ENCODE data around the gene CLTCL1. TPM values are rescaled to one million over a fixed set of nuclear protein-coding genes. Genes with fewer than 3 reads are reported as not detected.

CLTCL1 gene
- total RNA-seq, 4 donors from 2014 or later = 3.8 to 8.6 (median 5.6) TPM

- intact Hi-C loops (cut with DNase I; ENCODE audit: low total_unique reads) = no loop called here
- in situ Hi-C loops (cut with MboI; ENCODE audit: low pct_ligation_motif_present in 1 of 4, low pct_unique_long_range_greater_than_20kb in 1 of 4, low sequenced_read_pairs in 3 of 4) = no loop called here
- no peaks in the 10 kb centered on the region for H3K36me3 ChIP-seq
- no peaks in the 10 kb centered on the region for H3K4me1 ChIP-seq
- WGBS, 2 donors (ENCODE audit: low coverage in 1 of 2) = 91% methylated on average over 14 of the region's 14 CpGs; no CpG with 5 or more reads in 1 of the 2 donors
- no peaks in the 10 kb centered on the region for H3K27me3 ChIP-seq
- no peak for TF ChIP-seq CTCF (IDR thresholded peaks at IDR 0.05)
- no peak for TF ChIP-seq POLR2AphosphoS5 (IDR thresholded peaks at IDR 0.05)
- no peak for TF ChIP-seq EP300 (IDR thresholded peaks at IDR 0.05; ENCODE audit: low read depth)
- TF ChIP-seq POLR2A (IDR thresholded peaks at IDR 0.05) = no peak
- H3K27ac ChIP-seq = no peak overlapping the region
- no peak overlapping the region for H3K4me3 ChIP-seq
- H3K9me3 ChIP-seq = no peaks in the 10 kb centered on the region
- no peak for DNase-seq
These were observed 50.5 kb downstream of the CLTCL1 start for GRCh38 chr22:19240813-19241592.

GRCh38 chr22:19239464-19239863 is 52.1 kb downstream of the CLTCL1 start:
- intact Hi-C loops (cut with DNase I; ENCODE audit: low total_unique reads) = no loop called here
- Histone ChIP-seq H3K27ac (no peak overlapping the region), H3K4me3 (no peak overlapping the region), H3K9me3 (no peaks in the 10 kb centered on the region), H3K4me1 (no peaks in the 10 kb centered on the region), H3K27me3 (no peaks in the 10 kb centered on the region), H3K36me3 (no peaks in the 10 kb centered on the region)
- TF ChIP-seq EP300 (IDR thresholded peaks at IDR 0.05; ENCODE audit: low read depth) (no peak), POLR2A (IDR thresholded peaks at IDR 0.05) (no peak), CTCF (IDR thresholded peaks at IDR 0.05) (no peak)
- WGBS, 2 donors (ENCODE audit: low coverage in 1 of 2) = 97% methylated on average over 7 of the region's 7 CpGs; no CpG with 5 or more reads in 1 of the 2 donors
- in situ Hi-C loops (cut with MboI; ENCODE audit: low pct_ligation_motif_present in 1 of 4, low pct_unique_long_range_greater_than_20kb in 1 of 4, low sequenced_read_pairs in 3 of 4) = no loop called here
- DNase-seq = no peak

GRCh38 chr22:19238900-19239299 is 52.6 kb downstream of the CLTCL1 start:
- in situ Hi-C loops (cut with MboI; ENCODE audit: low pct_ligation_motif_present in 1 of 4, low pct_unique_long_range_greater_than_20kb in 1 of 4, low sequenced_read_pairs in 3 of 4) = no loop called here
- Histone ChIP-seq H3K27me3 (no peaks in the 10 kb centered on the region), H3K4me1 (no peaks in the 10 kb centered on the region), H3K27ac (no peak overlapping the region), H3K9me3 (no peaks in the 10 kb centered on the region), H3K4me3 (no peak overlapping the region), H3K36me3 (no peaks in the 10 kb centered on the region)
- DNase-seq = no peak
- WGBS, 2 donors (ENCODE audit: low coverage in 1 of 2) = 84 to 91% methylated on average over 7 of the region's 7 CpGs
- TF ChIP-seq POLR2AphosphoS5 (IDR thresholded peaks at IDR 0.05) = no peak
- TF ChIP-seq POLR2A (IDR thresholded peaks at IDR 0.05) = no peak
- TF ChIP-seq EP300 (IDR thresholded peaks at IDR 0.05; ENCODE audit: low read depth) = no peak
- no peak for TF ChIP-seq CTCF (IDR thresholded peaks at IDR 0.05)
- intact Hi-C loops (cut with DNase I; ENCODE audit: low total_unique reads) = no loop called here

- no peaks in the 10 kb centered on the region for H3K9me3 ChIP-seq
- 76 to 88% methylated on average over 2 to 4 of the region's 4 CpGs for WGBS, 2 donors (ENCODE audit: low coverage in 1 of 2)
- no peaks in the 10 kb centered on the region for H3K36me3 ChIP-seq
- H3K27me3 ChIP-seq = no peaks in the 10 kb centered on the region
- no peaks in the 10 kb centered on the region for H3K4me1 ChIP-seq
- H3K4me3 ChIP-seq = no peak overlapping the region
- TF ChIP-seq CTCF (IDR thresholded peaks at IDR 0.05) (no peak), POLR2AphosphoS5 (IDR thresholded peaks at IDR 0.05) (no peak), EP300 (IDR thresholded peaks at IDR 0.05; ENCODE audit: low read depth) (no peak), POLR2A (IDR thresholded peaks at IDR 0.05) (no peak)
- no peak for DNase-seq
- H3K27ac ChIP-seq = no peak overlapping the region
- intact Hi-C loops (cut with DNase I; ENCODE audit: low total_unique reads) = no loop called here
- in situ Hi-C loops (cut with MboI; ENCODE audit: low pct_ligation_motif_present in 1 of 4, low pct_unique_long_range_greater_than_20kb in 1 of 4, low sequenced_read_pairs in 3 of 4) = no loop called here
These were observed 55.6 kb downstream of the CLTCL1 start for GRCh38 chr22:19235874-19236273.
